K562 (cell line): ENCODE data around the gene LILRA6. TPM values are rescaled to one million over a fixed set of nuclear protein-coding genes. Genes with fewer than 3 reads are reported as not detected.

ENCODE experiments used
- ATF1 ChIP-seq, 2 experiments: fragments of 450-650 bp in 1 of 2; IDR thresholded peaks; 2 replicates each; pipeline ENCODE4 v1.6.1; 2016; ENCODE audit warnings: missing compliant biosample characterization in 1 of 2, missing genetic modification characterization in 1 of 2
- CREM ChIP-seq: IDR thresholded peaks from 2 replicates; pipeline ENCODE4 v1.6.1; 2014; ENCODE audit warnings: antibody characterized with exemption, low read depth
- CTBP1 ChIP-seq: fragments of 450-650 bp; IDR thresholded peaks from 2 replicates; pipeline ENCODE4 v1.6.1; 2016; ENCODE audit warnings: borderline replicate concordance
- CXXC5 ChIP-seq: fragments of 250-450 bp; sonication (Bioruptor Pico); IDR thresholded peaks from 2 replicates; pipeline ENCODE4 v1.8.0; 2022; ENCODE audit warnings: inconsistent platforms, mild to moderate bottlenecking, moderate library complexity
- DEAF1 ChIP-seq: fragments of 450-650 bp; formaldehyde crosslinking; IDR thresholded peaks from 2 replicates; pipeline ENCODE4 v1.4.0; 2020; ENCODE audit warnings: mild to moderate bottlenecking, moderate library complexity
- E2F6 ChIP-seq, 2 experiments: IDR thresholded peaks; 2 replicates each; pipeline ENCODE4 v1.6.1; 2011; ENCODE audit warnings: borderline replicate concordance in 1 of 2, control low read depth in 1 of 2, low read depth in 1 of 2, low read length in 1 of 2, mild to moderate bottlenecking in 1 of 2, mixed read lengths in 1 of 2, moderate library complexity in 1 of 2; ENCODE audit not compliant: insufficient read depth in 1 of 2, insufficient read length in 1 of 2, poor library complexity in 1 of 2, severe bottlenecking in 1 of 2; ENCODE audit errors: extremely low read depth in 1 of 2
- ELF1 ChIP-seq: fragments of 200-800 bp; sonication (Bioruptor generic); IDR thresholded peaks from 2 replicates; pipeline ENCODE4 v1.6.1; 2016; ENCODE audit warnings: missing genetic modification characterization, missing compliant biosample characterization
- GABPA ChIP-seq: fragments of 200-800 bp; sonication (Bioruptor generic); conservative IDR thresholded peaks from 2 replicates; pipeline ENCODE4 v1.6.1; 2016; ENCODE audit warnings: low read depth, missing genetic modification characterization, missing compliant biosample characterization
- GABPB1 ChIP-seq: sonication (generic); formaldehyde crosslinking; IDR thresholded peaks from 2 replicates; pipeline ENCODE4 v1.8.0; 2022; ENCODE audit warnings: mild to moderate bottlenecking, missing genetic modification reagents
- HDGF ChIP-seq: fragments of 450-650 bp; IDR thresholded peaks from 2 replicates; pipeline ENCODE4 v1.6.1; 2016
- LARP7 ChIP-seq: fragments of 450-650 bp; IDR thresholded peaks from 2 replicates; pipeline ENCODE4 v1.6.1; 2016
- LCOR ChIP-seq: sonication (generic); formaldehyde crosslinking; IDR thresholded peaks from 2 replicates; pipeline ENCODE4 v1.8.0; 2022; ENCODE audit warnings: mild to moderate bottlenecking, missing genetic modification reagents
- MNT ChIP-seq, 2 experiments: fragments of 450-650 bp; conservative IDR thresholded peaks; 2 replicates each; pipeline ENCODE4 v1.6.1; 2017; ENCODE audit warnings: mild to moderate bottlenecking in 2 of 2, moderate library complexity in 2 of 2
- POLR2H ChIP-seq: IDR thresholded peaks from 2 replicates; pipeline ENCODE4 v1.6.1; 2016; ENCODE audit warnings: missing genetic modification characterization, low read depth, mild to moderate bottlenecking, control low read depth, missing compliant biosample characterization, moderate library complexity
- VEZF1 ChIP-seq: fragments of 200-800 bp; sonication (Bioruptor generic); IDR thresholded peaks from 2 replicates; pipeline ENCODE4 v1.6.1; 2017; ENCODE audit warnings: missing genetic modification characterization, missing compliant biosample characterization
- ZNF140 ChIP-seq: fragments of 250-450 bp; sonication (Bioruptor Pico); IDR thresholded peaks from 2 replicates; pipeline ENCODE4 v1.8.0; 2021; ENCODE audit warnings: moderate library complexity, mild to moderate bottlenecking, inconsistent platforms
- ZNF639 ChIP-seq, 2 experiments: fragments of 200-800 bp in 1 of 2; sonication (Bioruptor generic) in 1 of 2; sonication (generic) in 1 of 2; formaldehyde crosslinking in 1 of 2; IDR thresholded peaks in 1 of 2; conservative IDR thresholded peaks in 1 of 2; 2 replicates each; pipeline versions ENCODE4 v1.5.0 to v1.6.1; 2016 to 2020; ENCODE audit warnings: missing compliant biosample characterization in 1 of 2, missing genetic modification characterization in 1 of 2, missing genetic modification reagents in 1 of 2
- ZNF668 ChIP-seq: fragments of 250-450 bp; sonication (Bioruptor Pico); IDR thresholded peaks from 2 replicates; pipeline ENCODE4 v1.8.0; 2022; ENCODE audit warnings: mild to moderate bottlenecking, inconsistent platforms
- polyA plus RNA-seq, 8 experiments: library from polyadenylated mRNA; depleted of rRNA in 4 of 8; stranded (reverse) in 5 of 8; unstranded in 3 of 8; fragments of >200 nt; fragmentation: Nextera tagmentation in 2 of 8; fragmentation: Illumina TruSeq in 1 of 8; extraction: Ambion mirVana in 2 of 8; extraction: Trizol in 1 of 8; gene quantifications; 2 replicates each; pipeline versions ENCODE4 v1.2.1 to v1.2.3, GENCODE V29; 2011 to 2014; ENCODE audit warnings: inconsistent platforms in 1 of 8, missing spikeins in 1 of 8
- total RNA-seq, 7 experiments: library from RNA; depleted of rRNA in 6 of 7; stranded (reverse); fragments of >200 nt in 6 of 7; fragmentation: Illumina TruSeq in 2 of 7; extraction: Trizol in 2 of 7; gene quantifications; 2 replicates each; pipeline versions ENCODE4 v1.2.1 to v1.2.3, GENCODE V29; 2011 to 2021; ENCODE audit warnings: low replicate concordance in 1 of 7

The LILRA6 gene
- total and polyA plus RNA-seq, 9 of the 15 experiments (the other 6 are each of a cell fraction or from before 2014, with no cell fraction given): 0.03 TPM; not detected in 8

- peak; percentile 4 to 72 for TF ChIP-seq E2F6 (IDR thresholded peaks at IDR 0.05; ENCODE audit: borderline replicate concordance in 1 of 2, extremely low read depth in 1 of 2, insufficient read depth in 1 of 2, insufficient read length in 1 of 2, low read depth in 1 of 2, low read length in 1 of 2, poor library complexity in 1 of 2, severe bottlenecking in 1 of 2)
- TF ChIP-seq ZNF668 (CRISPR knock-in tag): no peak
- peak; percentile 57 for TF ChIP-seq GABPA
- TF ChIP-seq HDGF: 0 out of 2 replicates have a peak, but pooled peaks have one; percentile 19
- peak; percentile 22; the same call in 1 of the 2 replicates for TF ChIP-seq CXXC5 (CRISPR knock-in tag)
- peak; percentile 67 for TF ChIP-seq CREM
- peak; percentile 50; the same call in 1 of the 2 replicates for TF ChIP-seq ELF1
- TF ChIP-seq MNT (conservative IDR thresholded peaks at IDR 0.05): peak in 1 of 2 experiments; percentile 7; a peak in 1 of 4 replicates
- no peak for TF ChIP-seq CTBP1
- TF ChIP-seq ZNF639 (CRISPR knock-in tag; conservative IDR thresholded peaks at IDR 0.05 in 1 of 2, IDR thresholded peaks at IDR 0.05 in 1 of 2): no peak; a peak in 1 of 4 replicates
- TF ChIP-seq ZNF140: no peak
- TF ChIP-seq ATF1 (CRISPR knock-in tag; IDR thresholded peaks at IDR 0.05): no peak
- peak; percentile 88 for TF ChIP-seq ATF1 (tag; IDR thresholded peaks at IDR 0.05)
- peak; percentile 100 for TF ChIP-seq DEAF1 (CRISPR knock-in tag)
- peak; percentile 24; the same call in 1 of the 2 replicates for TF ChIP-seq LCOR (CRISPR knock-in tag)
- peak; percentile 8; the same call in 1 of the 2 replicates for TF ChIP-seq POLR2H (tag)
- TF ChIP-seq LARP7: no peak
- 0 out of 2 replicates have a peak, but pooled peaks have one; percentile 26 for TF ChIP-seq GABPB1 (CRISPR knock-in tag)
- 0 out of 2 replicates have a peak, but pooled peaks have one; percentile 29 for TF ChIP-seq VEZF1 (CRISPR knock-in tag)
These were observed 52.0 kb downstream of the LILRA6 start (continued) for GRCh38 chr19:54190503-54191010.
